Forelimb muscle (tissue), 1 donor: ENCODE data around the gene PRG3. TPM values are rescaled to one million over a fixed set of nuclear protein-coding genes. Genes with fewer than 3 reads are reported as not detected.

Source experiments
- DNase-seq: peaks from one replicate; pipeline ENCODE4 v3.0.0-alpha.2; 2013; ENCODE audit warnings: low read depth
- polyA plus RNA-seq: library from polyadenylated mRNA; unstranded; fragments of 120-200 nt; gene quantifications from one replicate; pipeline ENCODE4 v1.2.1, GENCODE V29; 2013; ENCODE audit not compliant: insufficient read length

The PRG3 gene, protein sequence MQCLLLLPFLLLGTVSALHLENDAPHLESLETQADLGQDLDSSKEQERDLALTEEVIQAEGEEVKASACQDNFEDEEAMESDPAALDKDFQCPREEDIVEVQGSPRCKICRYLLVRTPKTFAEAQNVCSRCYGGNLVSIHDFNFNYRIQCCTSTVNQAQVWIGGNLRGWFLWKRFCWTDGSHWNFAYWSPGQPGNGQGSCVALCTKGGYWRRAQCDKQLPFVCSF
- 0.85 TPM for polyA plus RNA-seq

GRCh38 chr11:57380975-57381374 is at the start of gene PRG3:
Gene PRG3 (minus strand): TSS chr11:57381150. CDS start chr11:57380708, 442 bp downstream.
- DNase-seq = no peak

DNA sequence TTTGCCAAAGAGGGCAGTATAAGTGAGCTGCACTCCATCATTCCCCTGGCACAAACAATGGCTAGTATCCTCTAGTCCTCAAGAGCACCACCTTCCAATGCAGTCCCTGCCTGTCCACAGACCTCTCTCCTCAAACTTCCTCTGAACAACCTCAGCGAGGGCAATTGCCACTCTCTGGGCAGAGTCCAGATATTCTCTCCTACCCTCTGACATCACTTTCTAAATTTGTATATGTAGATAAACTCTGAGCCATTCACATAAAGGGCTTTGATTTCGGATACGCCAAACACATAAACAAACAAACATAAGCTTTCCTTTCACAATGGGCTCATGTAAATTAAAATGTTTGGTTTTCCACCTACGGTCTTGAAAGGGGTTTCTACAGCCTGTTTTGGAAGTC is 49.0 kb upstream of the PRG3 start:
- DNase-seq = no peak

GRCh38 chr11:57428643-57429042 is 47.7 kb upstream of the PRG3 start:
- DNase-seq = no peak

GRCh38 chr11:57427727-57428082 is 46.8 kb upstream of the PRG3 start:
- DNase-seq = peak; percentile 91

- DNase-seq = peak; percentile 67
Observed at GRCh38 chr11:57426929-57427726, 46.2 kb upstream of the PRG3 start, which contains the start of gene SLC43A3. Gene SLC43A3 (minus strand): TSS chr11:57427121. CDS start chr11:57426172, 949 bp downstream.

DNA sequence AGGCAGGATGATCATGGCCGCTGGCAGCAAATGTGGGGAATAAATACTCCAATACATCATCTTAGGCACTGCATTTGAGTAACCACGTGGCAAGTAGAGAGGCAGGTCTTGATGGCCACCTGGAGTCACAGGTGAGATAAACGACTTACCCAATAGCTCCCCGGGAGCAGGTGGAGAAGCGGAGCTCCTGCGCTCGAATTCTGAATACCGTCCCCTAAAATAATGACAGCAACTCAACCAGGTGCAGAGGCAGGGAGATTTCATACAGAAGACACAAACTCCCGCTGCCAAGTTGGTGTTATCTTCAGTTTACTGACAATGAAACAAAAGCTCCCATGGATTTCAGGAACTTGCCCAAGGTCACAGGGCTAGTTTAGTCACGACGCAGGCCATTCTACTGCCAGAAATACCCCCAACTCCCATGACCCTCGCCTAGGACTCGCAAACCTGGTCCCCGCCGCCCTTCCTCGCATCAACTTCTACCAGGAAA is 45.5 kb upstream of the PRG3 start:
- no peak for DNase-seq

DNA sequence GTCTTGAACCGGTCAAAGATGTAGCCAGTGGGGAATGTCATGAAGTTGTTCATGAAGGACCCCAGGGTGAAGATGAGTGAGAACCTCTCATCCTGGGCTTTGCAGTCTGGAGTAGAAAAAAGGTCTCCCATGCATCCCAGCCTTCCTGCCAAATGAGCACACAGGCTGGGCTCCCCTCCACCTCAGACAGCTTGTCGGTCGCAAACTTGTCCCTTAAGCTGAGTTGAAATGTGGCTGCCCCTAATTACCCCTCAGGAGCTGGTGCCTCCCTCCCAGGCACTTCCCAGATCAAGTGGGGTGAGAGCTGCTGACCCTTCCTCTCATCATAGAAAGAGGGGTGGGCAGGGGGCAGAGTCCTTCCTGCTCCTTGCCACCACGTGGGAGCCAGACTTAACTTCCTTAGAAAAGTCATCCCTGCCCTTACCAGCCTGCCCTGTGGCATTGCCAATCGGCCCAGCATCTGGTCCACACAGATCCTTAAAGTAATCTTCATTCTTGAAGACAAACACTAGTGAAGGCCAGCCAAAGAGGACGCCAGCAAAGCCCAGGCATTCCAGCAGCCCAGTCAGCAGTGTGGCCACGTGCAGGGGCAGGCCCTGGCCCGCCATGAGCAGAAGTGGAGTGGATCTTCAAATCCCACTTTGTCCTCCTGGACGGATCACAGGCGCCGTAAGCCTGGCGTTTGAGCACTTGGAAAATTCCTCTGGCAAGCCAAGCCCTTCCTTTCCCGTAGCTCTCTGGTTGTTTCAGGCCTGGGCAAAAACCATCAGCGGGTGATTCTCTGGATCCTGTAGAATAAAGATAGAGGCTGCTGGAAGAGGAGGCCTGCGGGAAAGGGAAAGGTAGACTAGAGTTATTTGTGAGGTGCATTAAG is 44.9 kb upstream of the PRG3 start:
- DNase-seq = no peak

- DNase-seq = no peak
Observed at GRCh38 chr11:57424792-57425564, 44.0 kb upstream of the PRG3 start.

DNA sequence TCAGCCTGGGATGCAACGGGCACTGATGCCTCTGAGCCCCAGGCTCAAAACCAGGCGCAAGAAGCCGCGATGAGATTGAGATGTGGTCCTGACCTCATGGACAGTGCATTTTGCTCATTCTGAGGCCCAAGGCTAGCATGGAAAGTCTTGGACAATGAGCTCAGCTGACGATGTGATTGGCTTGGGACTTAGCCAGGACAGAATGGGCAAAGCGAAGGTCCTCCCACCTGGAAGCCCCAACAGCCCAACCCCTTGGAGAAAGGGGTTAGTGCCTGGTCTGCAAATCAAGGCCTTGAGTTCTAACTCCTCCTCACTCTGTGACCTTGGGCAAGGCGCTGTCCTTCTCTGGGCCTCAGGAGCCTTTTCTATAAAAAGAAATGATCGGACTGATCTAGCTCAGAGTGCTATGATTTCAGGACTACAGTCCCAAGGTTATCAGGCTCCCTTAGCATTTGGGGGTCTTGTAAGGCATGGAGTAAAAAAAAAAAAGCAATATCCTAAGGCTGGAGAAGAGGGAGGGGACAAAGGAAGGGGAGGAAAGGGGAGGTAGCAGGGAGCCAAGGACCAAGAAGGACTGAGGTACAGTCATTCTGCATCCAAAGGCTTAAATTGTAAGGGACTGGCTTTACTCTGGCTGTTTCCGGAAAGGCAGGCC is 43.3 kb upstream of the PRG3 start:
- DNase-seq = no peak

- no peak for DNase-seq
Observed at GRCh38 chr11:57422669-57423068, 41.7 kb upstream of the PRG3 start.

- no peak for DNase-seq
Observed at GRCh38 chr11:57421805-57422204, 40.9 kb upstream of the PRG3 start.

- DNase-seq = no peak
Observed at GRCh38 chr11:57421066-57421465, 40.1 kb upstream of the PRG3 start.

- no peak for DNase-seq
Observed at GRCh38 chr11:57419146-57419545, 38.2 kb upstream of the PRG3 start.

DNA sequence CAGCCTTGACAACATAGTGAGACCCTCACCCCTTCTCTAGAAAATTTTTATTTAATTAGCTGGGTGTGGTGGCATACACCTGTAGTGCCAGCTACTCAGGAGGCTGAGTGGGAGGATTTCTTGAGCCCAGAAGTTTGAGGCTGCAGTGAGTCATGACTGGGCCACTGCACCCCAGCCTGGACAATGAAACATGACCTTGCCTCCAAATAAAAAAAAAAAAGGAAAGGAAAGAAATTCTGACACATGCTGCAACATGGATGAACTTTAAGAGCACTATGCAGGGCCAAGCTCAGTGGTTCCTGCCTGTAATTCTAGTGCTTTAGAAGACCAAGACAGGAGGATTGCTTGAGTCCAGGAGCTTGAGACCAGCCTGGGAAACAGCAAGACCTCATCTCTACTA is 37.2 kb upstream of the PRG3 start:
- DNase-seq = no peak

GRCh38 chr11:57417056-57417455 is 36.1 kb upstream of the PRG3 start:
- no peak for DNase-seq

DNA sequence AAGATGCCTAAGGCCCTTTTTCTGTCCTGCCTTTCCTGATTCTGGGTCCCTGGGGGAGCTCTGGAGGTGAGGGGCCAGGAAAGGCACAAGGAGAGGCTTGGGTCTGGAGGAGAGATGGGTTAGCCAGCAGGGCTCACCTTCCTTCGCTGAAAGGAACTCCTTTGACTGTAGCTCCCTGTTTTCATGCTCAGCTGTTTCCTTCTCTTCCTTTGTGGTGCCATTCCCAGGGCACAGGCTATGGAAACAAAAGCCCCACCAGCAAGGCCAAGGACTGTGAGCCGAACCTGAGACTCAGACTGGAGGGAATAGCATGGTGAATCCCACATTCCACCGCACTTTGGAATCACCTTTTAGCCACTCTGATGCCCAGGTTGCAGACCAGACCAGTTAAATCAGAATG is 35.5 kb upstream of the PRG3 start:
- no peak for DNase-seq

DNA sequence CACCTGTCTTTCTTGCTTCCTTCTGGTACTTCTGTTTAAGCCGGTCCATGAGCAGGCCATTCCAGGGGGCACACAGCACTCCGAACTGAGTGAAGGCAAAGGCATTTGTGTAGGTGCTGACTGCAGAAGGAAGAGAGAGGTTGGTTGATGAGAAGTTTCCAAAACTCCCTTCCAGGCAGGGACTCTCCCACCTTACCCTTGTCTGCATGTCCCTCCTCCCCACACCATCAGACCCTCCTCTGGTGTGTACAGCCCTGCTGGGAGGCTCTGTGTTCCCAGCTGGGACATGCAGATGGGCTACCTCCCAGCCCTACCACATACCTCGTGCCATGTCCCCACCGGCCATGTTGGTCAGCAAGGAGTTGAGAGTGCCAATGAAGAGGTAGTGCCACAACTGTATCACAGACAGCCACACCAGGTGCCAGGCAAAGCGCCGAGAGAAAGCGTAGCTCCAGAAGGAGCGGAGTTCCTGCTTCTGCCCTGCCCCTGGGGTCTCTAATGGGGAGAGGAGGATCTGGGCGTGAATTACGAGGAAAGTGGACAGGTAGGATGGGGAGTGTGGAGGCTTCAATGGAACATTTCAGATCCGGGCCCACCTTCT is 33.8 kb upstream of the PRG3 start:
- no peak for DNase-seq

- DNase-seq = no peak
Observed at GRCh38 chr11:57413681-57414080, 32.7 kb upstream of the PRG3 start.

- no peak for DNase-seq
Observed at GRCh38 chr11:57410287-57410686, 29.3 kb upstream of the PRG3 start.

DNA sequence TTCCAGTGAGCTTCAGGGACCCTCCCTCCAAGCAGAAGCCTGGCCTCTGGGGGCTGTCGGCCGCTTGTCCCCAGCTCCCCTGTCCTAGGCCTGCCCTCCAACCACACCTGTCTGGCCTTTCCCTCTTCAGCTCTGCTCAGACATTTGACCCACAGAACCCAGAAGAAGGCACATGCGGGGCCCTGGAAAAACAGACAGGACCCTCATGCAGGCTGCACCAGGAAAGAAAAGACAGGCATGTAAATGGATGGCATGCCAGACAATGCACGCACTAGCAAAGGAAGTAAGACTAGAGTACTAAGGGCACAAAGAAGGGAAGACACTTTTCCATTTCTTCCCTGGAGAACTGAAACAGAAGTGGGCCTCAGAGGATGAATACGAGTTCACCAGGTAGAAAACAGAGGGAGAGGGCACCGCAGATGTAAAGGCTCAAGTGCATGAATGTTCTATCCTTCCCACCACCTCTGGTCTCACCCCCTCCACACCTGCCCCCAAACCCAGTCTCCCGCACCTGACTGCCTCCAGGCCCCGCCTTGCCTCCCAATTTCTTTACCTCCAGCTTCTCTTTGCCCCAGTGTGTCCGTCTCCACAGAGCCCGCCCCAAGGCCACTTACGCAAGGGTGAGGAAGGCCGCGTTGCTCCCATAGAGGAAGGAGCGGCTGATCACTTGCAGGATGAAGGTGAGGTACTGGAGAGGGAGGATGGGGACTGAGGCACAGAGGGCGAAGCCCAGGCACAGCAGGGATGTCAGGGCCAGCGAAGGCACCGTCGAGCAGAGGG is 28.6 kb upstream of the PRG3 start:
- DNase-seq = no peak
